Duodenal mucosa (tissue), 2 donors: Measurements from ENCODE around the gene DHRS1.

Experiments used
- H3K27ac ChIP-seq: one replicate; pipeline ENCODE4 v1.7.0; 2013; ENCODE audit warnings: low read depth, low read length
- H3K27me3 ChIP-seq, 2 donors: one replicate each; pipeline ENCODE4 v1.7.0; 2013; ENCODE audit warnings: low read length in 2 of 2, control low read depth in 1 of 2; ENCODE audit not compliant: insufficient read depth in 2 of 2, control insufficient read depth in 1 of 2
- H3K36me3 ChIP-seq, 2 donors: one replicate each; pipeline ENCODE4 v1.7.0; 2013; ENCODE audit warnings: low read length in 2 of 2, control low read depth in 1 of 2; ENCODE audit not compliant: insufficient read depth in 2 of 2, control insufficient read depth in 1 of 2
- H3K4me1 ChIP-seq, 2 donors: one replicate each; pipeline ENCODE4 v1.7.0; 2013; ENCODE audit warnings: low read length in 2 of 2, control low read depth in 1 of 2; ENCODE audit not compliant: insufficient read depth in 2 of 2, control insufficient read depth in 1 of 2
- H3K4me3 ChIP-seq, 2 donors: one replicate each; pipeline ENCODE4 v1.7.0; 2013; ENCODE audit warnings: low read length in 2 of 2, low read depth in 1 of 2
- H3K9ac ChIP-seq, 2 donors: one replicate each; pipeline ENCODE4 v1.7.0; 2013; ENCODE audit warnings: low read length in 2 of 2, low read depth in 1 of 2
- H3K9me3 ChIP-seq, 2 donors: one replicate each; pipeline ENCODE4 v1.7.0; 2013; ENCODE audit warnings: low read length in 2 of 2, control low read depth in 1 of 2; ENCODE audit not compliant: control insufficient read depth in 1 of 2

Gene DHRS1

GRCh38 chr14:24266344-24267244, 33.0 kb downstream of the DHRS1 start:
- Histone ChIP-seq H3K27ac (no peak overlapping the region), H3K27me3 (no peaks in the 10 kb centered on the region), H3K4me3 (no peak overlapping the region), H3K9me3 (no peaks in the 10 kb centered on the region), H3K9ac (no peak overlapping the region), H3K36me3 (peaks cover 22 to 53% of the 10 kb centered on the region in 2 donors), H3K4me1 (peaks cover 4 to 6% of the 10 kb centered on the region in 2 donors)

GRCh38 chr14:24264298-24264697, 35.3 kb downstream of the DHRS1 start:
- Histone ChIP-seq H3K9ac (no peak overlapping the region), H3K9me3 (no peaks in the 10 kb centered on the region), H3K36me3 (peaks cover 22 to 47% of the 10 kb centered on the region in 2 donors)

GRCh38 chr14:24263848-24264247, 35.7 kb downstream of the DHRS1 start:
- Histone ChIP-seq H3K9me3 (no peaks in the 10 kb centered on the region), H3K4me3 (no peak overlapping the region), H3K4me1 (no peaks in the 10 kb centered on the region), H3K36me3 (peaks cover 17 to 43% of the 10 kb centered on the region in 2 donors), H3K27me3 (no peaks in the 10 kb centered on the region), H3K27ac (no peak overlapping the region), H3K9ac (no peak overlapping the region)

More at GRCh38 chr14:24264298-24264697, 35.3 kb downstream of the DHRS1 start:
- Histone ChIP-seq H3K27me3 (no peaks in the 10 kb centered on the region), H3K4me1 (no peaks in the 10 kb centered on the region), H3K27ac (no peak overlapping the region), H3K4me3 (no peak overlapping the region)

- no peaks in the 10 kb centered on the region for H3K9me3 ChIP-seq
- H3K4me3 ChIP-seq, result no peak within 1 kb of the TSS
- H3K36me3 ChIP-seq, result peaks cover 16 to 35% of the 10 kb centered on the region in 2 donors
- no peaks in the 10 kb centered on the region for H3K27me3 ChIP-seq
- H3K4me1 ChIP-seq, result no peaks in the 10 kb centered on the region
- no peak within 1 kb of the TSS for H3K27ac ChIP-seq
- H3K9ac ChIP-seq, result no peak within 1 kb of the TSS
Observed at GRCh38 chr14:24262821-24263733, 36.5 kb downstream of the DHRS1 start, which contains the start of gene TGM1. TGM1 (minus strand) TSS chr14:24263177; CDS start chr14:24262352, 825 bp downstream.

GRCh38 chr14:24261969-24262327, 37.6 kb downstream of the DHRS1 start:
- peaks cover 10 to 26% of the 10 kb centered on the region in 2 donors for H3K36me3 ChIP-seq
- H3K27ac ChIP-seq, result no peak overlapping the region
- no peaks in the 10 kb centered on the region for H3K9me3 ChIP-seq
- no peaks in the 10 kb centered on the region for H3K4me1 ChIP-seq
- H3K27me3 ChIP-seq, result no peaks in the 10 kb centered on the region
- no peak overlapping the region for H3K9ac ChIP-seq
- H3K4me3 ChIP-seq, result no peak overlapping the region

GRCh38 chr14:24261256-24261968, 38.2 kb downstream of the DHRS1 start:
- Histone ChIP-seq H3K9ac (no peak overlapping the region), H3K27me3 (no peaks in the 10 kb centered on the region), H3K27ac (no peak overlapping the region), H3K9me3 (no peaks in the 10 kb centered on the region), H3K4me1 (no peaks in the 10 kb centered on the region), H3K36me3 (peaks cover 5 to 21% of the 10 kb centered on the region in 2 donors), H3K4me3 (no peak overlapping the region)

GRCh38 chr14:24260780-24261157, 38.8 kb downstream of the DHRS1 start:
- Histone ChIP-seq H3K9me3 (no peaks in the 10 kb centered on the region), H3K9ac (no peak overlapping the region), H3K36me3 (peaks cover 0 to 15% of the 10 kb centered on the region in 2 donors), H3K4me1 (no peaks in the 10 kb centered on the region), H3K4me3 (no peak overlapping the region), H3K27ac (no peak overlapping the region), H3K27me3 (no peaks in the 10 kb centered on the region)

GRCh38 chr14:24260026-24260779, 39.4 kb downstream of the DHRS1 start:
- Histone ChIP-seq H3K36me3 (peaks cover 0 to 11% of the 10 kb centered on the region in 2 donors), H3K27ac (no peak overlapping the region), H3K4me3 (no peak overlapping the region), H3K9ac (no peak overlapping the region), H3K27me3 (no peaks in the 10 kb centered on the region), H3K9me3 (no peaks in the 10 kb centered on the region), H3K4me1 (no peaks in the 10 kb centered on the region)

- no peaks in the 10 kb centered on the region for H3K27me3 ChIP-seq
- no peak overlapping the region for H3K9ac ChIP-seq
- peaks cover 0 to 12% of the 10 kb centered on the region in 2 donors for H3K36me3 ChIP-seq
- H3K4me3 ChIP-seq, result no peak overlapping the region
- no peaks in the 10 kb centered on the region for H3K9me3 ChIP-seq
- H3K27ac ChIP-seq, result no peak overlapping the region
- H3K4me1 ChIP-seq, result no peaks in the 10 kb centered on the region
Observed at GRCh38 chr14:24259282-24260025, 40.1 kb downstream of the DHRS1 start.
